HL-60/S4 (cell line): ENCODE data around the gene RFX8.
"Not testable (repeated sequence)": the region's sequence is repeated elsewhere in the genome, so short reads cannot be mapped to it uniquely, and the experiment has no call there.

Experiments used
- in situ Hi-C: fragments of 300-500 bp; cut with MboI; formaldehyde crosslinking; loops from 2 replicates; pipeline ENCODE4 v1.14.3; 2022; ENCODE audit warnings: low sequenced_read_pairs

The RFX8 gene

DNA sequence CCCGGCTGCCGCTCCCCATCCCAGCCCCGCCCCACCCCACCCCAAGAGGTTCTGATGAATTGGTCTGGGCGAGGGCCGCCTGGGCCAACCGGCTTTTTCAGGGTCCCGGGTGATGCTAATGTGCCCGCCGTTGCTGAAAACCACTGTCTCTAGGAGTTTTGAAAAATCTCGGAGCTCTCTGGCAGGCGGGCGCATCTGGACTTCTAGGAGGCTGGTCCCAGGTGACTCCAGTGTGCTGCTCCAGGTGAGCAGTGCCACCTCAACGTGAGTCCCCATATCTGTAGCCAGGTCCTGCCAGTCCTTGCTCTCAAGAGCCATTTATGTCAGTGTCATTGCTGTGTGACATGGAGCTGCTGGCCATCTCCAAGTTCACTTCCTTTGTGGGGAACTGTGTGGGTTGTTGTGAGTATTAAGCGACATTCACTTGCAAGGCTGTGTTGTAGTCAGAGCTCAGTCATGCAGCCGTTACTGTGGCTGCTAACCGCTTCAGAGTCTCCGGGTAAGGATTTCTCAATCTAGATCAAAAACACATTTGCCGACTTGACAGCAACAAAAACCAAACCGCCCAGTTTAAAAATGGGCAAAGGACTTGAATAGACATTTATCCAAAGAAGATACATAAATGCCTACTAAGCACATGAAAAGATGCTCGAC is at the start of gene RFX8:
TSS of gene RFX8 (minus strand) at position 382 of the 654 bp plus-strand sequence. CDS start 8,264 bp downstream, outside the sequence.
- in situ Hi-C loops = no loop called here

DNA sequence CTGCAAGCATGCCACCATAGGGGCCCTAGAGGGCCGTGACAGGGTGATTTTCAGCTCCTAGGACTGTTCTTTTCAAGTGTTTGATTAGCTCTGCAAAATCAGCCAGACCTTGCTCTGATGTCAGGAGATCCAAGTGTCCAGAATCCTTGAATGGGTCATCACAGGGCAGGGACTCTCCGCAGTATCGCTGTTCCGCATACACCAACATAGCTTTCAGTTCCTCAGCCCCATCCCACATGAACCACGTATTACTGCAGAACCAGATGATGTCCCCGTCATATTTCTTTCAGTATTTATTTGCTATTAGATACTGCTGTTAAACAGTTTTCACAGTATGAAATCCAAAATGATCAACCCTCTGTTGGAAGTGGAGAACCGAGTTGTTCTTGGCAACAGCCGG is 46.6 kb upstream of the RFX8 start:
- in situ Hi-C loops = no loop called here

DNA sequence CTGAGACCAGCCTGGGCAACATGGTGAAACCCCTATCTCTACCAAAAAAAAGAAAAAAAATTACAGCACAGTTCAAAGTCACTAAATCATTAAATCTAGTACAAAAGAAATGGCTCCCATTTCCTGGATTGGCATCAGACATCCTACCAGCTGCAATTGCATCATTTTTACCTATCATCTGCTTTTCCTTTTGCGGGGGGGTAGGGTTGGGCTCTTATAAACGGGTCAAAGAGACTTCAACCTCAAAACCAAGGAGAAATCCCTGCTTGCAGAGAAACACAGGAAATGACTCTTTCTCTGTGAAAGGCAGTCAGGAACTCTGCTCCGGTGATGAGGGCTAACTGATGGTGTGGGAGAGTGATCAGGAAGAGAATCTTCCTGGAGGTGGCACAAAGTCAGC is 45.3 kb upstream of the RFX8 start:
- in situ Hi-C loops = no loop called here

DNA sequence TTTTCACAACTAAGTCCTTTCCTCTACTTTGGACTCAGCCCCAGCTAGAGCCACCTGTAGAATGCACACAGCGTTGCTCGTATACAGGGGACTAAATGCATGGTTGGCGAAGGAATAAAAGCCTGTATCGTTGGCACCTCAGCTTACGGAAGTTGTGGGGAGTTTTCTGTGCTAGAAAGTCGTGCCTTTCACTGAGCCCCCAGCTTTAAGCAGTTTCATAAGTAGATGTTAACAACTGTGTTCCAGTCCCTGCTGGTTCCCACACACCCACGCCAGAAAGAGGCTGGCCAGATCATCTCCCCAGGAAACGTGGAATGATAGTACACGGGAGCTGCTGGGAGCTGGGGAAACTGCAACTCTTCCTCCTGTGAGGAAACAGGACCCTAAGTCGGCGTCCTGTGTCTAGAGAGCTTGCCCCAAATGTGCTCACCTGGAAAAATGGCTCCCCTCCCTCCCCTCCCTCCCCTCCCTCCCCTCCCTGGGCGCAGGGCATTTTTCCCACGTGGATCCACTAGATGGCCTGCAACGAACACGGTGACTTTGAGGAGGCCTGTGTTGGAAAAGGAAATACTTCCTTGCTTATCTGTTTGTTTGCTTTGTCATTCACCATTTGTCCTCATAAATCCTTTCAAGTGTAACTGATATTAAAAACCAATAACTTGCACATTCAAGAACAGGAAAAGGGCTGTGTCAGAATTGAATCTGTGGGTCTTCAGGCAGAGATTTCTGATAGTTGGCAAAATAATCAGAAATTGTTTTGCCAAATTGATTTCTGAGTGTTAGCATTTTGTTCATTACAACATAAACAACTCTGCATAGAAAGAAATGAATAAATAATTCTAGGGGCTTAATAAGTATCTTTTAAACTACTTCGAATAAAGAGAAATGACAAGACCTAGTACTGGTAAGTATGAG is 43.9 kb upstream of the RFX8 start:
- in situ Hi-C loops = loop anchor here (10.0 kb wide), 1 partner anchor 176 kb away; the partner anchor contains the start of gene MAP4K4

DNA sequence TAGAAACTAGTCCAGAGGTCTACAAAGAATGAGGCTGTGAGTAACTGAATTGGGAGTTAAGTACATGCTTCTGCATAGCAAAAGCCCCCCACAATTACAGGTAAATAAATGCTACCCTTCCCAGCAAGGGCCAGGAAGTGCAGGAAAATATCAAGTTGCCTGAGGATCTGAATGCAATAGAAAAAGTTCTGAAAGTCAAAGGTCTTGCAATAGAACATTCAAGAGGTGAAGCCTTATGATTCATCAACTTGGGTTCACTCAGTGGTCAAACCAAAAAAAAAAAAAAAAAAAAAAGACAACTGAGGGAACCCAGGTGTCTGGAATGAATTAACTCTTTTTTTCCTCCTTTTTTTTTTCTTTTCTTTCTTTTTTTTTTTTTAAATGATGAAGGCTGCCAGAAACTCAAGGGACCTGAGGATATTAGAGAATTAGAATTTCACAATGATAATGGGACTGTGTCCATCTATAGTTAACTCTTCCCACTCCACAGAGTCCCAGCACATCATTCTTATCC is 42.9 kb upstream of the RFX8 start:
- in situ Hi-C loops = loop anchor here (10.0 kb wide), 1 partner anchor 177 kb away; the partner anchor contains the start of gene MAP4K4

DNA sequence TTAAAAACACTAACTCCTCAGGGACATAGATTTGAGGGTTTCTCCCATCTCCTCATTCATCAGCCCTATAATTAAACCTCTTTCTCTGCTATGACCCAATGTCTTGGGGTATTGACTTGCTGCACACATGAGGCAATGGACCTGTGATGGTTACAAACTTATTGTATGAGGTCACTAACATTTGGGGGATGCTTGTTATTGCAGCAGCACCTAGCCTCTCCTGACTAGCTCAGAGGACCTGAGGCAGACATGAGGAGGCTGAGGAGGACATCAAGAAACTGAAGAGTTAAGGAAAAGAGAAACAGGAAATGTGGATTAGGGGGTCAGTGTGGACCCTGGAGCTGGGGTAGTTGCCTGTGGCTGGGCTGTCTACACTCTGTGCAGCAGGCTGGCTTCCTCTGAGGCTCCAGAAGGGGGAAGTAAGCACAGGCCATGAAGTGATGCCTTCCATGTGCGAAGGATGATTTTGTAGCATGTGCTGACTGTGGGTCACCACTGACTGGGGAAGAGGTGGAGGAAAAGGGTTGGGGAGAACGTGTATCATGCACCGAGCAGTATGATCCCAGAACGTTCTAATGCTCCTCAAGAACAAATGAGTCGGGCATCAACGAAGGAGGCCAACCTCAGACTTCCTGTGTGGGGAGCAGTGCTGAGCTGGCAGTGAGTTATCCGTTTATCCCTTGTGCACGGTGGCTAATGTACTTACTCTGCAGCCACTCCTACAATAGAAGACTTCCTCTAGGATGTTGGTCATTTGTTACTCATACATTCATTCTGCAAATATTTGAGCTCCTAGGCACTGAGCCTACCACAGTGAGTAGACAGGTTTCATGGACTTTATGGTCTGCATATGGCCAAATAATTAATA is 42.1 kb upstream of the RFX8 start:
- in situ Hi-C loops = loop anchor here (10.0 kb wide), 1 partner anchor 178 kb away; the partner anchor contains the start of gene MAP4K4

DNA sequence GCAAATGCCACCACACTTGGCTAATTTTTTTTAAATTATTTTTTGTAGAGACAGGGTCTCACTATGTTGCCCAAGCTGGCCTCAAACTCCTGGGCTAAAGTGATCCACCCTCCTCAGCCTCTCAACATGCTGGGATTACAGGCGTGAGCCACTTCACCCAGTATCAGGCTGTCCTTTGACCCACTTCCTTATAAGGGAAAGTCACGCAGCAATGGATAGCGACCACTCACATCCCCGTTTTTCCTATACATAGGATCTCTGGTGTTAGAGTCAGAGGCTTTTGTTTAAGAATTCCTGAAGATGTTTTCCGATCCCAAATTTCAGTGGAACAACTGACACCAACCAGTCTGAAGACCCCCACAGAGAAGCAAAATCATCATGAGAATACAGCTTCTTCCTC is 41.4 kb upstream of the RFX8 start:
- in situ Hi-C loops = loop anchor here (10.0 kb wide), 1 partner anchor 178 kb away; the partner anchor contains the start of gene MAP4K4

DNA sequence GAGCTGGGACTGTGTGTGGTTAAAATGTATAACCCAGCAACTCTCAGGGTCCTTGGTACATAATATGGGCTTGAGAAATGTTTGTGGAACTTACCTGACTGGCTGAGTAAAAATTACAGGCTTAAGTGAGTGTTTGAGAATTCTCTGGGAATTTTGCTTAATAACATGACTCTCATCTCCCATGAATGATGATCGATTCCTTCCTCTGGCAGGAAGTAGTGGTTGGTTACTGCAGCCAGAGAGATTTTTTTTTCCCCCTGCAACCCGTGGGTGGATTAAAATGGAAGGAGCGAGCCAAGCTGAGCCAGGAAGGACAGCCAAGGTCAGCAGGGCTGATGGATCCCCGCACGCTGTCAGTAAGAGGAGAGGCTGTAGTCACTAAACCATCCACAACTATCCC is 40.6 kb upstream of the RFX8 start:
- in situ Hi-C loops = loop anchor here (10.0 kb wide), 1 partner anchor 179 kb away; the partner anchor contains the start of gene MAP4K4

DNA sequence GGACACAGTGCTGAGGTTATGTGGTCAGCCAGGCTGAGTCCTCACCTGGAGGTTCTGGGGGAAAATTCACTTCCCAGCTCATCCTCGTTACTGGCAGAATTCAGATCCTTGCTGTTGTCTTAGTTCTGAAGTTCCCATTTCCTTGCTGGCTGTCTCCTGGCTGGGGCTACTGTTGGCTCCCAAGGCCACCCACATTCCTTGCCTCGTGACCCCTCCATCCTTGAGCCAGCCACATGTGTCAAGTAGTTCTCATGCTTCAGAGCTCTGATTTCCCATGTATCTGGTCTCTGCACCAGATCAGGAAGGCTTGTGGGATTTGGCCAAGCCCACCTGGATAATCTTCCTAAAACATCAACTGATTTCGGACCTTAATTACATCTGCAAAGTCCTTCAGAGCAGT is 38.1 kb upstream of the RFX8 start:
- in situ Hi-C loops = loop anchor here (10.0 kb wide), 1 partner anchor 182 kb away; the partner anchor contains the start of gene MAP4K4

DNA sequence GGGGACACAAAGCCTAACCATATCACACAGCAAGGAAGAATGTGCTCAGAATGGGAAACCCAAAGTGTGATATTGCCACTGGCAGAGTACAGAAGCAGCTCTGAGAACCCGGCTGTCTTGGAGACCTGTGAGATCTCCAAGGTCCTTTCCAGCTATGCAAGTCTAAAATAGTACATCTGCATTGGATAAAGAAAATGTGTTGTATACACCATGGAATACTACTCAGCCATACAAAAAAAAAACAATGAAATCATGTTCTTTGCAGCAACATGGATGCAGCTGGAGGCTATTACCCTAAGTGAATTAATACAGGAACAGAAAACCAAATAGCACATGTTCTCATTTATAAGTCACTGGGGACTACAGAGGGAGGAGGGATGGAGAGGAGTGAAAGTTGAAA is 36.5 kb upstream of the RFX8 start:
- in situ Hi-C loops = loop anchor here (10.0 kb wide), 1 partner anchor 183 kb away; the partner anchor contains the start of gene MAP4K4

DNA sequence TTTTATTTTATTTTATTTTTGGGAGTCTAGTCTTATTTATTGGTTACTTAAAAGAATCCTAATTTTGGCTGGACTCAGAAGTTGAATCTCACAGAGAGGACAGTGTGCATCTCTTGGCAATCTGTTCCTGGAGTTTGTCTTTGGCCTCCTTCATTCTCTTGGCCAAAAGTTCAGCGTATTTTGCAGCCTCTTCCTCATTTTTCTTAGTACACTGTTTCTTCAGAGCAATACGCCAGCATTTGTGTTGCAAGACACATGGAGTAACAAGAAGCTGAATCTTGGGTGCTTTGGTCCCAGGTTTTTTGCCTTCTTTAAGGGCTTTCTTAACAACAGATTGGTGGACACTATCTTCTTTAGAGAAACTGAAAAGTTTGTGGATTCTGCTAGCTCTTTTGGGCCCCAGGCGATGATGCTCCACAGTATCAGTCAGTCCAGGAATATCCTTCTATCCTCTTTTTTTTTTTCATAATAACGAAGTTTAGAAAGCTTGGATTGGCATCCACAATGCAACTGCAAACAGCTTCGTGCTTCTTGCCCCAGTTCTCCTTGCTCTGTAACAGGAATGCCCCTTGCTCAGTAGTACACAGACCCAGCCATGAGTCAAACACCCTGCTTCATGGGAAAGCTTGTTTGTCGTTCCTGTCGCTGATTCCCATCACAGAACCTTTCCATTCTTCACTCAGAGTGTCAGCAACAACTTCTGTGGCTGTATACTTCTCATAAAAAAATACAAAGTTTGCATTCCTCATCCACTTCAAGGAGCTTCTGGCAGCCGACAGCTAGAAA is 34.8 kb upstream of the RFX8 start:
- in situ Hi-C loops = loop anchor here (10.0 kb wide), 1 partner anchor 185 kb away; the partner anchor contains the start of gene MAP4K4

DNA sequence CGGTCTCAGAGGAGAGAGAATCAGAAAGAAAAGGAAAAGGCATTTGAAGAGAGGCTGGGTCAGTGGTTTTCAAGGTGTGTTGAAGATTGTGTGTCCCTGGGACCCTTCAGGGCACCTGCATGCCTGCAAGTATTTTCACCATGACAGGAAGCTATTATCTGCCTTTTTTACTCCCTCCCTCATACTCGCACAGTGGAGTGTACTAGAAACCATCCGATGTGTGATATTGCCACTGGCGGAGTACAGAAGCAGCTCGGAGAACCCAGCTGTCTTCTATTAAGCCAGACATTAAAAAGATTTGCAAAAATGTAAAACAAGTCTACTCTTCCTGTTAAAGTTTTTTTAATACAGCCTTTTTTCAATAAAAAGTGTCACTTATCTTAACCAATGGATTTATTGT is 33.7 kb upstream of the RFX8 start:
- in situ Hi-C loops = no loop called here

DNA sequence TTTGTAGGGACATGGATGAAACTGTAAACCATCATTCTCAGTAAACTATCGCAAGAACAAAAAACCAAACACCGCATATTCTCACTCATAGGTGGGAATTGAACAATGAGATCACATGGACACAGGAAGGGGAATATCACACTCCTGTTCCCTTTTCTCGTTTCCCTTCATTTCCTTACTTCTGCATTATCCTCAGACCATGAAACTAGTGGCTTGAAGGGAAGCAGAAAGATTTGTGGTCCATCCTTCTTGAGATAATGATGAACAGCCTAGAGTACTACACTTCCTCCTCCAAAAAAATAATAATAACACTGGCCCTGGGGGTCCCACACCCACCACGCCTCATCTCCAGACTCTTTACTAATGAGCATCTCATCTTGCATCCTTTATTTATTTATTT is 30.4 kb upstream of the RFX8 start:
- in situ Hi-C loops = not testable (repeated sequence)

DNA sequence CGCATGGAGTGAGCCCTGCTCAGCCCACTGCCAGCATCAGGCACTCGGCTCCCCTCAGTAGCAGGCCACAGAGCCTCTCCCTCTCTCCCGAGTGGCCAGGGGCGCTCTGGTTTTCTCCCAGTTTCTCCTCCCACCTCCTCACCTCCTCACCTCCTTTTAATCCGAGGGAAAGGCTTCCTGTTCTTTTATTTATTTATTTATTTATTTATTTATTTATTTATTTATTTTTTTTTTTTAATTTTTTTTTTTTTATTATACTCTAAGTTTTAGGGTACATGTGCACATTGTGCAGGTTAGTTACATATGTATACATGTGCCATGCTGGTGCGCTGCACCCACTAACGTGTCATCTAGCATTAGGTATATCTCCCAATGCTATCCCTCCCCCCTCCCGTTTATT is 29.8 kb upstream of the RFX8 start:
- in situ Hi-C loops = not testable (repeated sequence)

DNA sequence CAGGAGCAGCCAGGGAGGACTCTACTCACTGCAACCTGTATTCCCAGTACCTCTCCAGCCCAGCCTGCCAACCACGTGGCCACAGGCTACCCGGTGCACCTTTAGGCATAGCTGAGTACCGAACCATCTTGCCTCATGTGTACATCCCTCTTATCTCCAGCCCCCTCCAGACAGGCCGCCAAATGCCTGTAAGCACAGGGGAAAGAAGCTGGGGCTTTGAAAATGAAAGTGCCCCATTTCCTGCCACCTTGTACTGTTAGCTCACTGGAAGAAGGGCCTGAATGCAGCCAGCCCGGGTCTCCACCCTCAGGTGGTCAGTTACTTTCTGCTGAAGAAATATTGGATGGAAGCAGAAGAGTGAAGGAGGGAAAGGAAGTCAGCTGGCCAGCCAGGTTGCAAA is 27.2 kb upstream of the RFX8 start:
- in situ Hi-C loops = no loop called here

DNA sequence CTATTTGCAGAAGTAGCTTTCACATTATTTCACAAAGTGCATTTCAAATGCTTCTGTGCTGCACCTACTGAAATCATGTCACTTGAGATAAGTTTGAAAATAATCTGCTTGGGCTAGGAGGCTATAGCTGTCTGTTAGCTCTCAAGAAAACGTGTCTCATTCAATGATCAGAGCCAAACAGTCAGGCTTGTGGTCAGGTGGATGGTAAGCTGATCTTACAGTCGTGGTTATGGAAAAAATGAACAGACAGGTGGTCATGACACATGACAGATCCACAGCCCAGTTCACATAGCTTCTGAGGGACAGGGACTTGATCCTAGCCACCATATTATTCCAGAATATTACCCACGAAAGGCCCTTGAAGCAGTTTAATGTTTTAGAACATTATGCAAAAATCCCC is 26.5 kb upstream of the RFX8 start:
- in situ Hi-C loops = no loop called here

DNA sequence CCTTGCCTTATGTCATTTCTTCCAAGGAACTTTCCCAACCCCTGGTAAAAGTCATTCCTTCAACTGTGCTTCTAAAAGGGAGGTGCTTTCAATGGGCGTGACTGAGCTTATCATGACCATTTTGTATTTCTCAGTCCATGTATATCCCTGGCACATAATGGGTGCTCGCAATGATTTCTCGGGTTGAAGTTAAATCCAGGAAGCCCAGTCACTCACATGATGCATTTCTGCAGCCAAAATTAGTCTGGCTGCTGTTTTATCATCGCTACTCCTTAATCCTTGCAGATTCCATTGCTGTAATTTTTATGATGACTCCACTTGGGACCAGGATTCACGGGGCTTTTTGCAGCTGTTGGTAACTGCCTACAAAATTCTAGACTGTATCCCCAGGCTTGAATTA is 25.9 kb upstream of the RFX8 start:
- in situ Hi-C loops = no loop called here

DNA sequence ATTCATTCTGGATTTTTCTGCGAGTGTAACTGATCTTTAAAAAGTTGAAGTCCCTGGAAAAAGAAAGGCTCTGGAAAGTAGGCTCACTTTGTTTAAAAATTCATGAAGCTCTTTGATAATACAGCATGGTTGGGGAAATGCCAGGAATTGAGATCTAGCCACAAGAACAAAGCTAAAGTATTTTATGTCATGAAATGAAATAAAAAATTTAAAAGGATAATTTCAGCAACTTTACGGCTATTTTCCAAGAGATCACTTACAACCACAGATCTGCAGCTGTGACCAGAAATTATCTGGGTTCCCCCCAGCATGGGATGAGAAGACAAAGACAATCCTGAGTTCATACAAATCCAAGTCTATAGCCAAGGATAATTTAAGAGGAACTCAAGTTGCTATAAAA is 25.3 kb upstream of the RFX8 start:
- in situ Hi-C loops = no loop called here

DNA sequence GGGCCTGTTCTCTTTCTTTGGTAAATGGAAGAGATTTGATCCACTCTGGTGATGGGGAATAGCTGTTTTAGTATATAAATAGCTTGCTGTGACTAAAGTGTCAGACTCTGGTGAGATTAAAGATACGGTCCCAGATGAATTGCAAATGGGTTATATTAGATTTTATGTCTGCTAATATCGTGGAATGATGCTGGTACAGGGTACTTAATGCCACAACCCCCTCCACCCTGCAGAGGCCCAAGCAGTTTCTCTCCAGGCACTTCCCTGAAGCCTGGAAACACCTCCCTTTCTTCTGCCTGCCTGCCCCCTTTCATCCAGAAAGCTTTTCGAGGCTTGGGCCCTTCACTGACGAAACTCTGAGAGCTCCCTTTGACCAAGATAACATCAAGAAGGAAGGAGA is 21.4 kb upstream of the RFX8 start:
- in situ Hi-C loops = no loop called here
